SU-DHL-6 (cell line): ENCODE results near the gene RMND5B.

Source experiments
- H2AFZ ChIP-seq: fragments of 200-600 bp; sonication (generic); 2 replicates; pipeline ENCODE4 v1.6.1; 2014; ENCODE audit warnings: low read depth, mild to moderate bottlenecking, moderate library complexity, mixed read lengths, antibody characterized with exemption, low read length; ENCODE audit not compliant: severe bottlenecking
- H3F3A ChIP-seq: fragments of 200-600 bp; shearing (Covaris generic); 2 replicates; pipeline ENCODE4 v1.6.0; 2016; ENCODE audit warnings: antibody characterized with exemption, mild to moderate bottlenecking; ENCODE audit not compliant: insufficient read depth
- H3K27ac ChIP-seq: fragments of 200-600 bp; sonication (generic); 2 replicates; pipeline ENCODE4 v1.5.1; 2016; ENCODE audit warnings: low read depth, mild to moderate bottlenecking, low read length, moderate library complexity, mixed read lengths
- H3K27me3 ChIP-seq: fragments of 200-600 bp; sonication (generic), shearing (Covaris generic); 2 replicates; pipeline ENCODE4 v1.6.0; 2014; ENCODE audit warnings: mild to moderate bottlenecking, low read length
- H3K36me3 ChIP-seq: fragments of 200-600 bp; sonication (generic); 2 replicates; pipeline ENCODE4 v1.6.1; 2014; ENCODE audit warnings: mild to moderate bottlenecking, low read length, mixed read lengths
- H3K4me2 ChIP-seq: fragments of 300-600, 200-600 bp; shearing (Covaris generic), sonication (generic); 2 replicates; pipeline ENCODE4 v1.6.0; 2014; ENCODE audit warnings: low read length, low read depth, mild to moderate bottlenecking; ENCODE audit not compliant: poor library complexity, severe bottlenecking
- H3K4me3 ChIP-seq: fragments of 200-600 bp; sonication (generic); 2 replicates; pipeline ENCODE4 v1.5.1; 2014; ENCODE audit warnings: antibody characterized with exemption, low read length, mild to moderate bottlenecking, mixed read lengths; ENCODE audit not compliant: insufficient read depth, poor library complexity, severe bottlenecking
- H3K79me2 ChIP-seq: fragments of 200-600 bp; sonication (generic); 2 replicates; pipeline ENCODE4 v1.6.1; 2014; ENCODE audit warnings: mild to moderate bottlenecking, low read length, moderate library complexity; ENCODE audit not compliant: insufficient read depth
- H3K9ac ChIP-seq: fragments of 200-600 bp; sonication (generic); 2 replicates; pipeline ENCODE4 v1.7.0; 2014; ENCODE audit warnings: mild to moderate bottlenecking, low read length
- H3K9me2 ChIP-seq: fragments of 200-600 bp; sonication (generic); replicated peaks from 2 replicates; pipeline ENCODE4 v1.6.1; 2014; ENCODE audit warnings: low read length; ENCODE audit not compliant: insufficient read depth
- H3K9me3 ChIP-seq: fragments of 200-600 bp; sonication (generic); 2 replicates; pipeline ENCODE4 v1.6.1; 2014; ENCODE audit warnings: low read length, mixed read lengths; ENCODE audit not compliant: insufficient read depth
- H4K20me1 ChIP-seq: fragments of 200-600 bp; sonication (generic); 2 replicates; pipeline ENCODE4 v1.6.1; 2014; ENCODE audit warnings: low read depth, mild to moderate bottlenecking, antibody characterized with exemption, low read length, moderate library complexity, mixed read lengths
- CTCF ChIP-seq: fragments of 200-600 bp; sonication (generic); IDR thresholded peaks from one replicate; pipeline ENCODE4 v1.5.1; 2017; ENCODE audit warnings: antibody characterized with exemption, mild to moderate bottlenecking, low read length, moderate library complexity; ENCODE audit not compliant: insufficient read depth, poor library complexity, severe bottlenecking
- EZH2phosphoT487 ChIP-seq: fragments of 200-600 bp; sonication (generic), shearing (Covaris generic); conservative IDR thresholded peaks from 2 replicates; pipeline ENCODE4 v1.6.1; 2018; ENCODE audit warnings: mild to moderate bottlenecking, antibody characterized with exemption, low read length, moderate library complexity, mixed read lengths

The RMND5B gene

DNA sequence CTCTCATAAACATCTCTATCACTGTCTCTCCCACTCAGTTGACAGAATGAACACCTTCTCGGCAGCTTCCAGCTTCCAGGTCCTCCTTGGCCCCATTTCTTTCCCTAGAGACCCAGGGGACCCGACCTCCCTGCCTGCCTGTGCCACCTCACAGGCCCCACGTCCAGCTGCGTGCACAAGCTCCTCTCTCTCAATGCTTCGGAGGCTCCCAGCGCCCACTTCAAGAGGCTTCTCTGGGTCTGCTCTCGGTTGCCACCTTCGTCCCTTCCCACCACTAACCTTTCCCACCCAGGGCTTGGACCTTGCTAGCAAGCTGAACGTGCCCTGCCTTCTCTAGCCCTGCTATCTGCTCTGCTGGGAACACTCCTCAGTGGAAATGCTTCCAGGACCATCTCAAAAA lies 20.3 kb upstream of the RMND5B start:
- H3K79me2 ChIP-seq, result peaks cover 14% of the 10 kb centered on the region; the same call in 1 of the 2 replicates
- TF ChIP-seq EZH2phosphoT487 (no peak), CTCF (no peak)
- no peaks in the 10 kb centered on the region for H3K9me3 ChIP-seq
- no peak overlapping the region for H3K9ac ChIP-seq
- H2AFZ ChIP-seq, result no peak overlapping the region
- peaks cover 28% of the 10 kb centered on the region for H3F3A ChIP-seq
- H3K27me3 ChIP-seq, result no peaks in the 10 kb centered on the region
- no peak overlapping the region for H3K4me2 ChIP-seq
- H3K4me3 ChIP-seq, result no peak overlapping the region
- H4K20me1 ChIP-seq, result no peaks in the 10 kb centered on the region
- H3K36me3 ChIP-seq, result no peaks in the 10 kb centered on the region
- no peak overlapping the region for H3K27ac ChIP-seq
- H3K9me2 ChIP-seq, result no peaks in the 10 kb centered on the region

DNA sequence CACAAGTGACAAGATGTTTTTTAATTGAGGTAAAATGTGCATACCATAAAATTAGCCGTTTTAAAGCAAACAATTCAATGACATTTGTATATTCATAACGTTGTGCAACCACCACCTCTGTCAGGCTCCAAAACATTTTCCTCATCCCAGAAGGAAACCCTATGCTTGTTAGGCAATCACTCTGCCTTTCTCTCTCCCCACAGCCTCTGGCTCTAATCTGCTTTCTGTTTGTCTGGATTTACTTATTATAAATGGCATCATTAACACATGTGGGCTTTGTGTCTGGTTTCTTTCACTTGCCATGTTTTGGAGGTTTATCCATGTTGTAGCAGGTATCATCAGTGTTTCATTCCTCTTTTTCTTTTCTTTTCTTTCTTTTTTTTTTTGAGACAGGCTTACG lies 18.9 kb upstream of the RMND5B start:
- TF ChIP-seq CTCF (no peak), EZH2phosphoT487 (no peak)
- no peak overlapping the region for H3K9ac ChIP-seq

DNA sequence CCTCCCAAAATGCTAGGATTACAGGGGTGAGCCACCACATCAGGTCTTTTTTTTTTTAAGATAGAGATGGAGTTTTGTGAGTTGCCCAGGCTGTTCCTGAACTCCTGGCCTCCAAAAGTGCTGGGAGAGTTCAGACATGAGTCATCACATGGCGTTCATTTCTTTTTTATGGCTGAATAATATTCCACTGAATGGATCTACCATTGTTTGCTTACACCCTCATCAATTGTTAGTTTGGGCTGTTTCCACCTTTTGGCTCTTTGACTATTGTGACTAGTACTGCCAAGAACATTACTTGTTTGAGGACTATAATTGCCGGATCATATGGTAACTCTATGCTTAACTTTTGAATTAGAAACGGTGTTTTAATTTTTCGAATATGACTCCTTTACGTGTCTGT lies 18.3 kb upstream of the RMND5B start:
- Histone ChIP-seq H3K27me3 (no peaks in the 10 kb centered on the region), H3K36me3 (no peaks in the 10 kb centered on the region), H3K4me3 (peak overlapping the region; percentile 37), H3K9me2 (no peaks in the 10 kb centered on the region), H3K9me3 (no peaks in the 10 kb centered on the region), H3K4me2 (peak overlapping the region; percentile 58), H2AFZ (peak overlapping the region; percentile 78), H3F3A (peaks cover 46% of the 10 kb centered on the region), H4K20me1 (no peaks in the 10 kb centered on the region), H3K27ac (peak overlapping the region; percentile 61), H3K79me2 (peaks cover 26% of the 10 kb centered on the region), H3K9ac (peak overlapping the region; percentile 91)
- TF ChIP-seq CTCF (no peak), EZH2phosphoT487 (no peak)

More for the DNA sequence above, 18.9 kb upstream of the RMND5B start:
- no peaks in the 10 kb centered on the region for H4K20me1 ChIP-seq
- no peaks in the 10 kb centered on the region for H3K9me3 ChIP-seq
- H3K27ac ChIP-seq, result no peak overlapping the region
- peaks cover 40% of the 10 kb centered on the region for H3F3A ChIP-seq
- no peak overlapping the region for H3K4me2 ChIP-seq
- H3K27me3 ChIP-seq, result no peaks in the 10 kb centered on the region
- no peak overlapping the region for H2AFZ ChIP-seq
- peaks cover 20% of the 10 kb centered on the region for H3K79me2 ChIP-seq
- H3K9me2 ChIP-seq, result no peaks in the 10 kb centered on the region
- H3K4me3 ChIP-seq, result no peak overlapping the region
- H3K36me3 ChIP-seq, result no peaks in the 10 kb centered on the region
